WTC11 (cell line): ENCODE results near the gene MDFIC.

Source experiments
- ATF1 ChIP-seq: sonication (generic); formaldehyde crosslinking; IDR thresholded peaks from 2 replicates; pipeline ENCODE4 v1.8.1; 2023; ENCODE audit warnings: mild to moderate bottlenecking, moderate library complexity, missing genetic modification reagents
- CBFB ChIP-seq: sonication (generic); formaldehyde crosslinking; IDR thresholded peaks from 2 replicates; pipeline ENCODE4 v1.8.1; 2022; ENCODE audit warnings: mild to moderate bottlenecking, low read depth, missing genetic modification reagents
- IRF2 ChIP-seq: sonication (generic); formaldehyde crosslinking; IDR thresholded peaks from 2 replicates; pipeline ENCODE4 v1.8.0; 2022; ENCODE audit warnings: low read depth, missing genetic modification reagents, borderline replicate concordance
- JAZF1 ChIP-seq: fragments of 250-450 bp; sonication (Bioruptor Pico); IDR thresholded peaks from 2 replicates; pipeline ENCODE4 v1.9.0; 2021; ENCODE audit warnings: moderate library complexity, mild to moderate bottlenecking, inconsistent platforms
- MXD4 ChIP-seq: fragments of 250-450 bp; sonication (Bioruptor Pico); IDR thresholded peaks from 2 replicates; pipeline ENCODE4 v1.8.0; 2021; ENCODE audit warnings: mild to moderate bottlenecking, moderate library complexity, borderline replicate concordance
- SP1 ChIP-seq: sonication (generic); formaldehyde crosslinking; conservative IDR thresholded peaks from 2 replicates; pipeline ENCODE4 v1.8.1; 2022; ENCODE audit warnings: missing genetic modification reagents
- ZNF121 ChIP-seq: sonication (generic); formaldehyde crosslinking; IDR thresholded peaks from 2 replicates; pipeline ENCODE4 v1.8.0; 2023; ENCODE audit warnings: missing genetic modification reagents
- TF ChIP-seq, protein P1 (sequence below): fragments of 250-450 bp; sonication (Bioruptor Pico); IDR thresholded peaks from 2 replicates; pipeline ENCODE4 v1.9.0; 2021; ENCODE audit warnings: moderate library complexity, mild to moderate bottlenecking, inconsistent platforms, borderline replicate concordance
- TF ChIP-seq, protein P2 (sequence below): fragments of 200-600 bp; IDR thresholded peaks from 2 replicates; pipeline ENCODE4 v1.8.0; 2022; ENCODE audit warnings: antibody characterized with exemption
- TF ChIP-seq, protein P3 (sequence below): sonication (generic); formaldehyde crosslinking; IDR thresholded peaks from 2 replicates; pipeline ENCODE4 v1.8.1; 2023; ENCODE audit warnings: mild to moderate bottlenecking, missing genetic modification reagents, borderline replicate concordance
- TF ChIP-seq, protein P4 (sequence below): sonication (generic); formaldehyde crosslinking; IDR thresholded peaks from 2 replicates; pipeline ENCODE4 v1.8.1; 2023; ENCODE audit warnings: mild to moderate bottlenecking, missing genetic modification reagents
- TF ChIP-seq, protein P5 (sequence below): sonication (generic); formaldehyde crosslinking; IDR thresholded peaks from 2 replicates; pipeline ENCODE4 v1.8.0; 2022; ENCODE audit warnings: missing genetic modification reagents
- TF ChIP-seq, protein P6 (sequence below): sonication (generic); formaldehyde crosslinking; IDR thresholded peaks from 2 replicates; pipeline ENCODE4 v1.8.0; 2022; ENCODE audit warnings: mild to moderate bottlenecking, missing genetic modification reagents
- TF ChIP-seq, protein P7 (sequence below): sonication (generic); formaldehyde crosslinking; IDR thresholded peaks from 2 replicates; pipeline ENCODE4 v1.8.1; 2023; ENCODE audit warnings: mild to moderate bottlenecking, missing genetic modification reagents, moderate library complexity

DNA sequence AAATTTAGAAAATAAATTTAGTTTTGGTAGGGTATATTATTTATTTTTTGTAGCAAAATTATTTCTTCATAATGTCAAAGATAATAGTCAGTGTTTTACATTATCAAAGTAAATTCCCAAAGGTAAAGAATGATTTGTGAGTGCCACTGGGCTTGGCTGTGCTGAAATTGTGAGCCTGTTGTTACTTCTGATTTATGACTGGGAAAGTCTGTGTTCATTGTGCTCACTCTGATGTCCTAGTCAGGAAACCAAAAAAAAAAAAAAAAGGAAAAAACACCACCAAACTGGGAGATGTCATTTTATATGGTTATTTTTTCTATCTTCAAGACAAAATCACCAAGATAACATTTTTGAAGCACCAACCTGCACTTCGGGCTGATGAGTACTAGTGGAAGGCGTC, 44.3 kb downstream of the MDFIC start:
- TF ChIP-seq, protein P1, sequence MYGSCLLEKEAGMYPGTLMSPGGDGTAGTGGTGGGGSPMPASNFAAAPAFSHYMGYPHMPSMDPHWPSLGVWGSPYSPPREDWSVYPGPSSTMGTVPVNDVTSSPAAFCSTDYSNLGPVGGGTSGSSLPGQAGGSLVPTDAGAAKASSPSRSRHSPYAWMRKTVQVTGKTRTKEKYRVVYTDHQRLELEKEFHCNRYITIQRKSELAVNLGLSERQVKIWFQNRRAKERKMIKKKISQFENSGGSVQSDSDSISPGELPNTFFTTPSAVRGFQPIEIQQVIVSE (CRISPR knock-in tag): no peak
- TF ChIP-seq, protein P2, sequence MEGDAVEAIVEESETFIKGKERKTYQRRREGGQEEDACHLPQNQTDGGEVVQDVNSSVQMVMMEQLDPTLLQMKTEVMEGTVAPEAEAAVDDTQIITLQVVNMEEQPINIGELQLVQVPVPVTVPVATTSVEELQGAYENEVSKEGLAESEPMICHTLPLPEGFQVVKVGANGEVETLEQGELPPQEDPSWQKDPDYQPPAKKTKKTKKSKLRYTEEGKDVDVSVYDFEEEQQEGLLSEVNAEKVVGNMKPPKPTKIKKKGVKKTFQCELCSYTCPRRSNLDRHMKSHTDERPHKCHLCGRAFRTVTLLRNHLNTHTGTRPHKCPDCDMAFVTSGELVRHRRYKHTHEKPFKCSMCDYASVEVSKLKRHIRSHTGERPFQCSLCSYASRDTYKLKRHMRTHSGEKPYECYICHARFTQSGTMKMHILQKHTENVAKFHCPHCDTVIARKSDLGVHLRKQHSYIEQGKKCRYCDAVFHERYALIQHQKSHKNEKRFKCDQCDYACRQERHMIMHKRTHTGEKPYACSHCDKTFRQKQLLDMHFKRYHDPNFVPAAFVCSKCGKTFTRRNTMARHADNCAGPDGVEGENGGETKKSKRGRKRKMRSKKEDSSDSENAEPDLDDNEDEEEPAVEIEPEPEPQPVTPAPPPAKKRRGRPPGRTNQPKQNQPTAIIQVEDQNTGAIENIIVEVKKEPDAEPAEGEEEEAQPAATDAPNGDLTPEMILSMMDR: no peak
- TF ChIP-seq, protein P3, sequence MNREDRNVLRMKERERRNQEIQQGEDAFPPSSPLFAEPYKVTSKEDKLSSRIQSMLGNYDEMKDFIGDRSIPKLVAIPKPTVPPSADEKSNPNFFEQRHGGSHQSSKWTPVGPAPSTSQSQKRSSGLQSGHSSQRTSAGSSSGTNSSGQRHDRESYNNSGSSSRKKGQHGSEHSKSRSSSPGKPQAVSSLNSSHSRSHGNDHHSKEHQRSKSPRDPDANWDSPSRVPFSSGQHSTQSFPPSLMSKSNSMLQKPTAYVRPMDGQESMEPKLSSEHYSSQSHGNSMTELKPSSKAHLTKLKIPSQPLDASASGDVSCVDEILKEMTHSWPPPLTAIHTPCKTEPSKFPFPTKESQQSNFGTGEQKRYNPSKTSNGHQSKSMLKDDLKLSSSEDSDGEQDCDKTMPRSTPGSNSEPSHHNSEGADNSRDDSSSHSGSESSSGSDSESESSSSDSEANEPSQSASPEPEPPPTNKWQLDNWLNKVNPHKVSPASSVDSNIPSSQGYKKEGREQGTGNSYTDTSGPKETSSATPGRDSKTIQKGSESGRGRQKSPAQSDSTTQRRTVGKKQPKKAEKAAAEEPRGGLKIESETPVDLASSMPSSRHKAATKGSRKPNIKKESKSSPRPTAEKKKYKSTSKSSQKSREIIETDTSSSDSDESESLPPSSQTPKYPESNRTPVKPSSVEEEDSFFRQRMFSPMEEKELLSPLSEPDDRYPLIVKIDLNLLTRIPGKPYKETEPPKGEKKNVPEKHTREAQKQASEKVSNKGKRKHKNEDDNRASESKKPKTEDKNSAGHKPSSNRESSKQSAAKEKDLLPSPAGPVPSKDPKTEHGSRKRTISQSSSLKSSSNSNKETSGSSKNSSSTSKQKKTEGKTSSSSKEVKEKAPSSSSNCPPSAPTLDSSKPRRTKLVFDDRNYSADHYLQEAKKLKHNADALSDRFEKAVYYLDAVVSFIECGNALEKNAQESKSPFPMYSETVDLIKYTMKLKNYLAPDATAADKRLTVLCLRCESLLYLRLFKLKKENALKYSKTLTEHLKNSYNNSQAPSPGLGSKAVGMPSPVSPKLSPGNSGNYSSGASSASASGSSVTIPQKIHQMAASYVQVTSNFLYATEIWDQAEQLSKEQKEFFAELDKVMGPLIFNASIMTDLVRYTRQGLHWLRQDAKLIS (CRISPR knock-in tag): no peak
- TF ChIP-seq SP1 (CRISPR knock-in tag): no peak
- TF ChIP-seq, protein P4, sequence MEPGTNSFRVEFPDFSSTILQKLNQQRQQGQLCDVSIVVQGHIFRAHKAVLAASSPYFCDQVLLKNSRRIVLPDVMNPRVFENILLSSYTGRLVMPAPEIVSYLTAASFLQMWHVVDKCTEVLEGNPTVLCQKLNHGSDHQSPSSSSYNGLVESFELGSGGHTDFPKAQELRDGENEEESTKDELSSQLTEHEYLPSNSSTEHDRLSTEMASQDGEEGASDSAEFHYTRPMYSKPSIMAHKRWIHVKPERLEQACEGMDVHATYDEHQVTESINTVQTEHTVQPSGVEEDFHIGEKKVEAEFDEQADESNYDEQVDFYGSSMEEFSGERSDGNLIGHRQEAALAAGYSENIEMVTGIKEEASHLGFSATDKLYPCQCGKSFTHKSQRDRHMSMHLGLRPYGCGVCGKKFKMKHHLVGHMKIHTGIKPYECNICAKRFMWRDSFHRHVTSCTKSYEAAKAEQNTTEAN (CRISPR knock-in tag): no peak
- no peak for TF ChIP-seq JAZF1 (CRISPR knock-in tag)
- TF ChIP-seq IRF2 (CRISPR knock-in tag): no peak
- TF ChIP-seq, protein P5, sequence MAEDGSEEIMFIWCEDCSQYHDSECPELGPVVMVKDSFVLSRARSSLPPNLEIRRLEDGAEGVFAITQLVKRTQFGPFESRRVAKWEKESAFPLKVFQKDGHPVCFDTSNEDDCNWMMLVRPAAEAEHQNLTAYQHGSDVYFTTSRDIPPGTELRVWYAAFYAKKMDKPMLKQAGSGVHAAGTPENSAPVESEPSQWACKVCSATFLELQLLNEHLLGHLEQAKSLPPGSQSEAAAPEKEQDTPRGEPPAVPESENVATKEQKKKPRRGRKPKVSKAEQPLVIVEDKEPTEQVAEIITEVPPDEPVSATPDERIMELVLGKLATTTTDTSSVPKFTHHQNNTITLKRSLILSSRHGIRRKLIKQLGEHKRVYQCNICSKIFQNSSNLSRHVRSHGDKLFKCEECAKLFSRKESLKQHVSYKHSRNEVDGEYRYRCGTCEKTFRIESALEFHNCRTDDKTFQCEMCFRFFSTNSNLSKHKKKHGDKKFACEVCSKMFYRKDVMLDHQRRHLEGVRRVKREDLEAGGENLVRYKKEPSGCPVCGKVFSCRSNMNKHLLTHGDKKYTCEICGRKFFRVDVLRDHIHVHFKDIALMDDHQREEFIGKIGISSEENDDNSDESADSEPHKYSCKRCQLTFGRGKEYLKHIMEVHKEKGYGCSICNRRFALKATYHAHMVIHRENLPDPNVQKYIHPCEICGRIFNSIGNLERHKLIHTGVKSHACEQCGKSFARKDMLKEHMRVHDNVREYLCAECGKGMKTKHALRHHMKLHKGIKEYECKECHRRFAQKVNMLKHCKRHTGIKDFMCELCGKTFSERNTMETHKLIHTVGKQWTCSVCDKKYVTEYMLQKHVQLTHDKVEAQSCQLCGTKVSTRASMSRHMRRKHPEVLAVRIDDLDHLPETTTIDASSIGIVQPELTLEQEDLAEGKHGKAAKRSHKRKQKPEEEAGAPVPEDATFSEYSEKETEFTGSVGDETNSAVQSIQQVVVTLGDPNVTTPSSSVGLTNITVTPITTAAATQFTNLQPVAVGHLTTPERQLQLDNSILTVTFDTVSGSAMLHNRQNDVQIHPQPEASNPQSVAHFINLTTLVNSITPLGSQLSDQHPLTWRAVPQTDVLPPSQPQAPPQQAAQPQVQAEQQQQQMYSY (CRISPR knock-in tag): no peak
- no peak for TF ChIP-seq CBFB
- no peak for TF ChIP-seq ZNF121 (CRISPR knock-in tag)
- no peak for TF ChIP-seq MXD4 (CRISPR knock-in tag)
- TF ChIP-seq, protein P6, sequence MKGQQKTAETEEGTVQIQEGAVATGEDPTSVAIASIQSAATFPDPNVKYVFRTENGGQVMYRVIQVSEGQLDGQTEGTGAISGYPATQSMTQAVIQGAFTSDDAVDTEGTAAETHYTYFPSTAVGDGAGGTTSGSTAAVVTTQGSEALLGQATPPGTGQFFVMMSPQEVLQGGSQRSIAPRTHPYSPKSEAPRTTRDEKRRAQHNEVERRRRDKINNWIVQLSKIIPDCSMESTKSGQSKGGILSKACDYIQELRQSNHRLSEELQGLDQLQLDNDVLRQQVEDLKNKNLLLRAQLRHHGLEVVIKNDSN (CRISPR knock-in tag): no peak
- TF ChIP-seq, protein P7, sequence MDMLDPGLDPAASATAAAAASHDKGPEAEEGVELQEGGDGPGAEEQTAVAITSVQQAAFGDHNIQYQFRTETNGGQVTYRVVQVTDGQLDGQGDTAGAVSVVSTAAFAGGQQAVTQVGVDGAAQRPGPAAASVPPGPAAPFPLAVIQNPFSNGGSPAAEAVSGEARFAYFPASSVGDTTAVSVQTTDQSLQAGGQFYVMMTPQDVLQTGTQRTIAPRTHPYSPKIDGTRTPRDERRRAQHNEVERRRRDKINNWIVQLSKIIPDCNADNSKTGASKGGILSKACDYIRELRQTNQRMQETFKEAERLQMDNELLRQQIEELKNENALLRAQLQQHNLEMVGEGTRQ (CRISPR knock-in tag): no peak
- no peak for TF ChIP-seq ATF1 (CRISPR knock-in tag)
